Colonic mucosa (tissue), 4 donors: ENCODE results near the gene EIF2B5. TPM values are rescaled to one million over a fixed set of nuclear protein-coding genes. Genes with fewer than 3 reads are reported as not detected.

Experiments used
- DNase-seq: peaks from one replicate; pipeline ENCODE4 v3.0.0-alpha.2; 2020
- H3K27ac ChIP-seq: fragments of 200-600 bp; one replicate; pipeline ENCODE4 v1.8.0; 2021
- H3K27me3 ChIP-seq: fragments of 200-600 bp; one replicate; pipeline ENCODE4 v1.8.0; 2021
- H3K36me3 ChIP-seq: fragments of 200-600 bp; one replicate; pipeline ENCODE4 v1.8.0; 2021
- H3K4me1 ChIP-seq: fragments of 200-600 bp; one replicate; pipeline ENCODE4 v1.8.0; 2021; ENCODE audit warnings: mild to moderate bottlenecking
- H3K4me3 ChIP-seq: fragments of 200-600 bp; one replicate; pipeline ENCODE4 v1.8.0; 2021
- H3K9ac ChIP-seq, 2 donors: one replicate each; pipeline ENCODE4 v1.7.0; 2013; ENCODE audit warnings: control low read depth in 2 of 2, low read depth in 2 of 2, low read length in 2 of 2
- H3K9me3 ChIP-seq: fragments of 200-600 bp; one replicate; pipeline ENCODE4 v1.8.0; 2021
- CTCF ChIP-seq: fragments of 200-600 bp; IDR thresholded peaks from one replicate; pipeline ENCODE4 v1.8.0; 2022; ENCODE audit warnings: antibody characterized with exemption, mild to moderate bottlenecking
- intact Hi-C: fragments of 100-400 bp; cut with DNase I; formaldehyde crosslinking; loops from one replicate; pipeline ENCODE4 v1.14.1; 2022
- total RNA-seq, 2 donors: library from RNA; stranded (reverse); fragmentation: NEBNext Ultra II Directional in 1 of 2; extraction: Animal tissue kit (Norgen Biotek cat#: 25700) in 1 of 2; gene quantifications; one replicate each; pipeline ENCODE4 v1.2.1, GENCODE V29; 2021
- donor health status: healthy.
- donor health status: DM: no; HTN: no; CAD: no.
- donor health status: DM: no; HTN: no; CAD: no.

Gene EIF2B5
- total RNA-seq, 2 donors from 2014 or later = 36.0 to 58.3 TPM

- intact Hi-C loops = no loop called here
- Histone ChIP-seq H3K27ac (no peak overlapping the region), H3K9me3 (no peaks in the 10 kb centered on the region), H3K9ac (no peak overlapping the region), H3K4me1 (no peaks in the 10 kb centered on the region), H3K4me3 (no peak overlapping the region), H3K27me3 (no peaks in the 10 kb centered on the region), H3K36me3 (peaks cover 23% of the 10 kb centered on the region)
- TF ChIP-seq CTCF = no peak
- no peak for DNase-seq
These were observed 35.0 kb downstream of the EIF2B5 start for GRCh38 chr3:184169896-184170875.

GRCh38 chr3:184171562-184171961 is 36.4 kb downstream of the EIF2B5 start:
- H3K9ac ChIP-seq = no peak overlapping the region
- no peak for DNase-seq
- H3K36me3 ChIP-seq = peaks cover 12% of the 10 kb centered on the region
- no peak for TF ChIP-seq CTCF
- intact Hi-C loops = no loop called here
- peaks cover 7% of the 10 kb centered on the region for H3K4me1 ChIP-seq
- no peaks in the 10 kb centered on the region for H3K9me3 ChIP-seq
- H3K27me3 ChIP-seq = no peaks in the 10 kb centered on the region
- no peak overlapping the region for H3K27ac ChIP-seq
- H3K4me3 ChIP-seq = no peak overlapping the region

GRCh38 chr3:184172681-184173373 is 37.7 kb downstream of the EIF2B5 start:
- Histone ChIP-seq H3K4me3 (no peak overlapping the region), H3K4me1 (peaks cover 12% of the 10 kb centered on the region), H3K27me3 (no peaks in the 10 kb centered on the region), H3K9me3 (no peaks in the 10 kb centered on the region), H3K9ac (no peak overlapping the region), H3K27ac (no peak overlapping the region), H3K36me3 (peaks cover 7% of the 10 kb centered on the region)
- TF ChIP-seq CTCF = no peak
- intact Hi-C loops = no loop called here
- DNase-seq = no peak

GRCh38 chr3:184173374-184173722 is 38.2 kb downstream of the EIF2B5 start:
- intact Hi-C loops = no loop called here
- DNase-seq = no peak
- Histone ChIP-seq H3K9ac (no peak overlapping the region), H3K9me3 (no peaks in the 10 kb centered on the region), H3K27ac (no peak overlapping the region), H3K4me1 (peaks cover 12% of the 10 kb centered on the region), H3K27me3 (no peaks in the 10 kb centered on the region), H3K36me3 (peaks cover 8% of the 10 kb centered on the region), H3K4me3 (no peak overlapping the region)
- TF ChIP-seq CTCF = no peak

- Histone ChIP-seq H3K27ac (no peak overlapping the region), H3K4me1 (peaks cover 12% of the 10 kb centered on the region), H3K36me3 (peaks cover 12% of the 10 kb centered on the region), H3K9me3 (no peaks in the 10 kb centered on the region), H3K4me3 (no peak overlapping the region), H3K27me3 (no peaks in the 10 kb centered on the region), H3K9ac (no peak overlapping the region)
- TF ChIP-seq CTCF = no peak
- intact Hi-C loops = no loop called here
- DNase-seq = no peak
These were observed 39.1 kb downstream of the EIF2B5 start for GRCh38 chr3:184174284-184174645.
